HEK293 (cell line): ENCODE results near the gene BTG2.

Experiments
- CTCF ChIA-PET: fragments of 350-600 bp; formaldehyde crosslinking; extraction: SDS; loops from one replicate; lab custom pipeline; 2021; ENCODE audit warnings: antibody characterized with exemption; lab: Yijun Ruan, JAX
- POLR2A ChIA-PET: fragments of 300-600 bp; formaldehyde crosslinking; extraction: SDS; loops from one replicate; lab custom pipeline; 2020; ENCODE audit warnings: antibody characterized with exemption, inconsistent platforms; lab: Yijun Ruan, JAX
- H3K27ac ChIP-seq: fragments of 200-500 bp; sonication (Bioruptor generic); 2 replicates; pipeline ENCODE4 v1.5.1; 2014; ENCODE audit warnings: low read depth, low read length, control low read depth, inconsistent platforms; ENCODE audit errors: extremely low read depth
- H3K36me3 ChIP-seq, 2 experiments: fragments of 200-500 bp in 1 of 2; sonication (Bioruptor generic) in 1 of 2; 1 replicate in 1 of 2; 2 replicates in 1 of 2; pipeline ENCODE4 v1.5.1; 2014 to 2017; ENCODE audit warnings: inconsistent platforms in 2 of 2, low read length in 2 of 2; ENCODE audit not compliant: control insufficient read depth in 2 of 2, insufficient read depth in 1 of 2
- H3K4me1 ChIP-seq: fragments of 200-500 bp; sonication (Bioruptor generic); 2 replicates; pipeline ENCODE4 v1.5.1; 2014; ENCODE audit warnings: mild to moderate bottlenecking, low read length, inconsistent platforms; ENCODE audit not compliant: control insufficient read depth, insufficient read depth
- H3K4me3 ChIP-seq: 2 replicates; pipeline ENCODE4 v1.5.1; 2011; ENCODE audit warnings: low read depth, mild to moderate bottlenecking, control low read depth, low read length, moderate library complexity
- H3K9me3 ChIP-seq: fragments of 200-500 bp; sonication (Bioruptor generic); 2 replicates; pipeline ENCODE4 v1.5.1; 2014; ENCODE audit warnings: low read depth, low read length, inconsistent platforms; ENCODE audit not compliant: control insufficient read depth, insufficient read depth
- CTCF ChIP-seq: fragments of 450-650 bp; formaldehyde crosslinking; IDR thresholded peaks from 2 replicates; pipeline ENCODE4 v1.5.1; 2016; ENCODE audit warnings: missing biosample characterization, missing genetic modification characterization
- EGR2 ChIP-seq: fragments of 450-650 bp; formaldehyde crosslinking; IDR thresholded peaks from 2 replicates; pipeline ENCODE4 v1.5.1; 2016; ENCODE audit warnings: low read depth, missing biosample characterization, missing genetic modification characterization
- GLIS1 ChIP-seq: fragments of 450-650 bp; formaldehyde crosslinking; IDR thresholded peaks from 2 replicates; pipeline ENCODE4 v1.5.1; 2016; ENCODE audit warnings: missing biosample characterization, missing genetic modification characterization
- KLF10 ChIP-seq: fragments of 450-650 bp; IDR thresholded peaks from 2 replicates; pipeline ENCODE4 v1.5.1; 2018; ENCODE audit warnings: missing biosample characterization, mild to moderate bottlenecking, missing genetic modification characterization
- MZF1 ChIP-seq: fragments of 450-650 bp; formaldehyde crosslinking; IDR thresholded peaks from 2 replicates; pipeline ENCODE4 v1.5.1; 2017; ENCODE audit warnings: missing biosample characterization, missing genetic modification characterization, borderline replicate concordance
- PRDM1 ChIP-seq: fragments of 450-650 bp; formaldehyde crosslinking; IDR thresholded peaks from 2 replicates; pipeline ENCODE4; 2016; ENCODE audit warnings: missing biosample characterization, missing genetic modification characterization
- REST ChIP-seq: fragments of 450-650 bp; formaldehyde crosslinking; IDR thresholded peaks from 2 replicates; pipeline ENCODE4 v1.5.1; 2016; ENCODE audit warnings: missing biosample characterization, missing genetic modification characterization
- SP3 ChIP-seq: fragments of 450-650 bp; formaldehyde crosslinking; IDR thresholded peaks from 2 replicates; pipeline ENCODE4 v1.5.1; 2016; ENCODE audit warnings: missing biosample characterization, missing genetic modification characterization
- WT1 ChIP-seq: fragments of 450-650 bp; formaldehyde crosslinking; IDR thresholded peaks from 2 replicates; pipeline ENCODE4 v1.5.1; 2016; ENCODE audit warnings: missing biosample characterization, missing genetic modification characterization
- ZBTB26 ChIP-seq: fragments of 450-650 bp; formaldehyde crosslinking; optimal IDR thresholded peaks from 2 replicates; pipeline ENCODE3; 2016; ENCODE audit warnings: missing biosample characterization, mild to moderate bottlenecking, missing genetic modification characterization
- ZFHX2 ChIP-seq: fragments of 450-650 bp; formaldehyde crosslinking; conservative IDR thresholded peaks from 2 replicates; pipeline ENCODE4 v1.5.1; 2016; ENCODE audit warnings: missing biosample characterization, missing genetic modification characterization
- ZFP37 ChIP-seq: fragments of 450-650 bp; formaldehyde crosslinking; IDR thresholded peaks from 2 replicates; pipeline ENCODE4 v1.5.1; 2016; ENCODE audit warnings: missing biosample characterization, missing genetic modification characterization
- ZIC2 ChIP-seq: fragments of 450-650 bp; formaldehyde crosslinking; IDR thresholded peaks from 2 replicates; pipeline ENCODE4 v1.5.1; 2016; ENCODE audit warnings: missing biosample characterization, missing genetic modification characterization
- ZNF146 ChIP-seq: fragments of 450-650 bp; formaldehyde crosslinking; IDR thresholded peaks from 2 replicates; pipeline ENCODE4 v1.5.1; 2016; ENCODE audit warnings: missing biosample characterization, missing genetic modification characterization
- ZNF169 ChIP-seq: fragments of 450-650 bp; formaldehyde crosslinking; IDR thresholded peaks from 2 replicates; pipeline ENCODE4 v1.5.1; 2016; ENCODE audit warnings: missing biosample characterization, missing genetic modification characterization
- ZNF514 ChIP-seq: fragments of 450-650 bp; formaldehyde crosslinking; IDR thresholded peaks from 2 replicates; pipeline ENCODE4 v1.5.1; 2016; ENCODE audit warnings: missing biosample characterization, missing genetic modification characterization
- ZNF518A ChIP-seq: fragments of 450-650 bp; formaldehyde crosslinking; conservative IDR thresholded peaks from 2 replicates; pipeline ENCODE4 v1.5.1; 2016; ENCODE audit warnings: low read depth, missing biosample characterization, missing genetic modification characterization
- ZNF544 ChIP-seq: fragments of 450-650 bp; formaldehyde crosslinking; IDR thresholded peaks from 2 replicates; pipeline ENCODE4 v1.5.0; 2017; ENCODE audit warnings: missing biosample characterization, missing genetic modification characterization
- ZNF548 ChIP-seq: fragments of 450-650 bp; formaldehyde crosslinking; IDR thresholded peaks from 2 replicates; pipeline ENCODE4 v1.5.1; 2016; ENCODE audit warnings: missing biosample characterization, missing genetic modification characterization
- ZNF560 ChIP-seq: fragments of 450-650 bp; formaldehyde crosslinking; IDR thresholded peaks from 2 replicates; pipeline ENCODE4 v1.5.1; 2017; ENCODE audit warnings: missing biosample characterization, missing genetic modification characterization, borderline replicate concordance
- ZNF776 ChIP-seq: fragments of 450-650 bp; formaldehyde crosslinking; IDR thresholded peaks from 2 replicates; pipeline ENCODE4 v1.5.0; 2017; ENCODE audit warnings: missing biosample characterization, missing genetic modification characterization, borderline replicate concordance
- ZNF843 ChIP-seq: fragments of 450-650 bp; formaldehyde crosslinking; IDR thresholded peaks from 2 replicates; pipeline ENCODE4 v1.5.1; 2016; ENCODE audit warnings: missing biosample characterization, missing genetic modification characterization

BTG2 gene

GRCh38 chr1:203318229-203318517, 12.9 kb downstream of the BTG2 start (continued):
- no peak for TF ChIP-seq ZBTB26 (tag by site-specific recombination)
- peak; percentile 78; the same call in 1 of the 2 replicates for TF ChIP-seq PRDM1 (tag by site-specific recombination)
- no peak for TF ChIP-seq KLF10
- no peak for TF ChIP-seq ZNF843 (tag by site-specific recombination)
- TF ChIP-seq, all 188 proteins: peak for 2

- Histone ChIP-seq H3K36me3 (no peaks in the 10 kb centered on the region), H3K9me3 (no peaks in the 10 kb centered on the region), H3K4me3 (no peak overlapping the region), H3K4me1 (peaks cover 36% of the 10 kb centered on the region), H3K27ac (no peak overlapping the region; the same call in 1 of the 2 replicates)
- POLR2A ChIA-PET: interaction anchor here (0.5 to 2.3 kb wide), 4 partner anchors 9 to 317 kb away, joined by 3 to 20 read pairs (median 6); partner anchors contain the start of gene BTG2
- CTCF ChIA-PET: interaction anchor here (0.6 to 2.3 kb wide), 9 partner anchors 11 to 381 kb away, joined by 3 to 12 read pairs (median 7); no protein-coding TSS in a partner anchor
- peak; percentile 28; the same call in 1 of the 2 replicates for TF ChIP-seq CTCF (tag by site-specific recombination)
- TF ChIP-seq ZIC2: no peak
- no peak for TF ChIP-seq ZFP37 (tag by site-specific recombination)
- TF ChIP-seq MZF1 (tag by site-specific recombination): peak; percentile 58; the same call in 1 of the 2 replicates
- TF ChIP-seq ZNF548 (tag by site-specific recombination): no peak
- no peak for TF ChIP-seq ZNF169 (tag by site-specific recombination)
- no peak for TF ChIP-seq ZNF776 (tag by site-specific recombination)
- TF ChIP-seq ZNF544 (tag by site-specific recombination): no peak
- no peak for TF ChIP-seq ZNF146 (tag by site-specific recombination)
- TF ChIP-seq REST (tag by site-specific recombination): no peak
- no peak for TF ChIP-seq WT1
- peak; percentile 82 for TF ChIP-seq EGR2 (tag by site-specific recombination)
- no peak for TF ChIP-seq GLIS1
- TF ChIP-seq ZFHX2 (tag by site-specific recombination): peak; percentile 44
- TF ChIP-seq ZNF560 (tag by site-specific recombination): no peak
- TF ChIP-seq ZNF514 (tag by site-specific recombination): no peak
- no peak for TF ChIP-seq ZNF518A (tag by site-specific recombination)
- TF ChIP-seq SP3 (tag by site-specific recombination): no peak
Measured at GRCh38 chr1:203320591-203321272, 15.4 kb downstream of the BTG2 start.
